ENCODE results near the gene PHETA1. TPM values are rescaled to one million over a fixed set of nuclear protein-coding genes. Genes with fewer than 3 reads are reported as not detected.
"Not testable (repeated sequence)": the region's sequence is repeated elsewhere in the genome, so short reads cannot be mapped to it uniquely, and the experiment has no call there.

PHETA1 gene
- total and polyA plus RNA-seq, 2 donors (not counting 1 experiment from before 2014, with no cell fraction given), result 7.4 to 9.4 TPM

GRCh38 chr12:111335811-111336210 is 33.1 kb downstream of the PHETA1 start:
- TF ChIP-seq CTCF (IDR thresholded peaks at IDR 0.05), result no peak
- TF ChIP-seq EZH2 (IDR thresholded peaks at IDR 0.05; ENCODE audit: borderline replicate concordance, insufficient read depth, low read depth, low read length, poor library complexity, severe bottlenecking), result no peak
- intact Hi-C loops (cut with micrococcal nuclease), result no loop called here
- DNase-seq, result no peak
- no peaks in the 10 kb centered on the region for H3K36me3 ChIP-seq (replicated peaks in 1 of 2; ENCODE audit: control extremely low read depth in 1 of 2, control insufficient read depth in 1 of 2, extremely low read depth in 1 of 2, insufficient read depth in 2 of 2, low read length in 1 of 2)
- H3K27me3 Mint-ChIP-seq, result peaks cover 4% of the 10 kb centered on the region
- H3K9ac ChIP-seq (ENCODE audit: low read length), result no peak overlapping the region
- H3K9me3 ChIP-seq (ENCODE audit: control extremely low read depth in 1 of 3, control insufficient read depth in 2 of 3, insufficient read depth in 1 of 3, low read length in 2 of 3), result no peaks in the 10 kb centered on the region
- H3K79me2 ChIP-seq (ENCODE audit: control insufficient read depth, insufficient read depth, low read length), result no peaks in the 10 kb centered on the region
- WGBS (ENCODE audit: insufficient coverage), result 72% methylated on average over 6 of the region's 7 CpGs
- H3K4me3 Mint-ChIP-seq, result no peak overlapping the region
- H3K4me2 ChIP-seq (replicated peaks; ENCODE audit: low read depth, low read length, poor library complexity, severe bottlenecking), result no peak overlapping the region
- ATAC-seq (ENCODE audit: low read depth), result no peak
- peaks cover 0 to 5% (median 0%) of the 10 kb centered on the region in 4 experiments for H3K27me3 ChIP-seq (replicated peaks in 1 of 4; ENCODE audit: control extremely low read depth in 1 of 4, control insufficient read depth in 3 of 4, insufficient read depth in 4 of 4, low read length in 3 of 4)
- H3K4me3 ChIP-seq (ENCODE audit: control extremely low read depth in 1 of 5, extremely low read depth in 1 of 5, insufficient read depth in 1 of 5, low read depth in 2 of 5, low read length in 4 of 5), result no peak overlapping the region
- H3K27ac Mint-ChIP-seq, result no peak overlapping the region
- CTCF ChIA-PET, result interaction anchor here (0.7 to 1.1 kb wide), 3 partner anchors 25 to 61 kb away, joined by 3 read pairs; no protein-coding TSS in a partner anchor
- H4K20me1 ChIP-seq (ENCODE audit: control insufficient read depth, insufficient read depth, low read length, poor library complexity, severe bottlenecking), result no peaks in the 10 kb centered on the region
- H3K4me1 ChIP-seq (ENCODE audit: control insufficient read depth in 2 of 2, insufficient read depth in 2 of 2, low read length in 2 of 2), result peaks cover 0 to 9% of the 10 kb centered on the region in 2 donors
- POLR2A ChIA-PET, result no interaction called here
- no peaks in the 10 kb centered on the region for H3K9me3 Mint-ChIP-seq (ENCODE audit: insufficient read depth)
- H3K4me1 Mint-ChIP-seq, result peaks cover 8% of the 10 kb centered on the region
- no peak overlapping the region for H3K27ac ChIP-seq (ENCODE audit: low read length in 2 of 2)
- H2AFZ ChIP-seq (ENCODE audit: insufficient read depth, low read depth, low read length, poor library complexity, severe bottlenecking), result no peak overlapping the region

- intact Hi-C loops (cut with micrococcal nuclease); H3K27ac Mint-ChIP-seq; H3K9ac ChIP-seq (ENCODE audit: low read length); H3K4me1 Mint-ChIP-seq; H3K9me3 ChIP-seq (ENCODE audit: control extremely low read depth in 1 of 3, control insufficient read depth in 2 of 3, insufficient read depth in 1 of 3, low read length in 2 of 3); POLR2A ChIA-PET; H3K79me2 ChIP-seq (ENCODE audit: control insufficient read depth, insufficient read depth, low read length); H3K9me3 Mint-ChIP-seq (ENCODE audit: insufficient read depth); H3K27ac ChIP-seq (ENCODE audit: low read length in 2 of 2); H3K27me3 Mint-ChIP-seq; DNase-seq; H3K4me3 ChIP-seq (ENCODE audit: control extremely low read depth in 1 of 5, extremely low read depth in 1 of 5, insufficient read depth in 1 of 5, low read depth in 2 of 5, low read length in 4 of 5); H3K27me3 ChIP-seq (replicated peaks in 1 of 4; ENCODE audit: control extremely low read depth in 1 of 4, control insufficient read depth in 3 of 4, insufficient read depth in 4 of 4, low read length in 3 of 4); H2AFZ ChIP-seq (ENCODE audit: insufficient read depth, low read depth, low read length, poor library complexity, severe bottlenecking); ATAC-seq (ENCODE audit: low read depth); H3K4me1 ChIP-seq (ENCODE audit: control insufficient read depth in 2 of 2, insufficient read depth in 2 of 2, low read length in 2 of 2); H4K20me1 ChIP-seq (ENCODE audit: control insufficient read depth, insufficient read depth, low read length, poor library complexity, severe bottlenecking); H3K4me3 Mint-ChIP-seq; H3K4me2 ChIP-seq (replicated peaks; ENCODE audit: low read depth, low read length, poor library complexity, severe bottlenecking); H3K36me3 ChIP-seq (replicated peaks in 1 of 2; ENCODE audit: control extremely low read depth in 1 of 2, control insufficient read depth in 1 of 2, extremely low read depth in 1 of 2, insufficient read depth in 2 of 2, low read length in 1 of 2): not testable (repeated sequence)
- 85% methylated on average over 7 of the region's 10 CpGs for WGBS (ENCODE audit: insufficient coverage)
- CTCF ChIA-PET, result interaction anchor here (0.6 to 1.1 kb wide), 4 partner anchors 25 to 326 kb away, joined by 3 read pairs; no protein-coding TSS in a partner anchor
Observed at GRCh38 chr12:111335301-111335700, 33.6 kb downstream of the PHETA1 start.
